PC-3 (cell line): Measurements from ENCODE around the gene ACTL8.

Experiments used
- EZH2 ChIP-seq: fragments of 300-600 bp; sonication (generic); IDR thresholded peaks from one replicate; pipeline ENCODE4 v1.6.1; 2017; ENCODE audit warnings: antibody characterized with exemption, mild to moderate bottlenecking, low read length; ENCODE audit not compliant: unreplicated experiment
- EZH2phosphoT487 ChIP-seq: fragments of 300-600 bp; sonication (generic); IDR thresholded peaks from 2 replicates; pipeline ENCODE4 v1.6.1; 2018; ENCODE audit warnings: mild to moderate bottlenecking, antibody characterized with exemption, low read length, borderline replicate concordance
- TF ChIP-seq, protein P1 (sequence below): fragments of 300-600 bp; sonication (generic); conservative IDR thresholded peaks from 2 replicates; pipeline ENCODE4 v1.5.1; 2017; ENCODE audit warnings: antibody characterized with exemption, low read depth, mild to moderate bottlenecking, low read length

DNA sequence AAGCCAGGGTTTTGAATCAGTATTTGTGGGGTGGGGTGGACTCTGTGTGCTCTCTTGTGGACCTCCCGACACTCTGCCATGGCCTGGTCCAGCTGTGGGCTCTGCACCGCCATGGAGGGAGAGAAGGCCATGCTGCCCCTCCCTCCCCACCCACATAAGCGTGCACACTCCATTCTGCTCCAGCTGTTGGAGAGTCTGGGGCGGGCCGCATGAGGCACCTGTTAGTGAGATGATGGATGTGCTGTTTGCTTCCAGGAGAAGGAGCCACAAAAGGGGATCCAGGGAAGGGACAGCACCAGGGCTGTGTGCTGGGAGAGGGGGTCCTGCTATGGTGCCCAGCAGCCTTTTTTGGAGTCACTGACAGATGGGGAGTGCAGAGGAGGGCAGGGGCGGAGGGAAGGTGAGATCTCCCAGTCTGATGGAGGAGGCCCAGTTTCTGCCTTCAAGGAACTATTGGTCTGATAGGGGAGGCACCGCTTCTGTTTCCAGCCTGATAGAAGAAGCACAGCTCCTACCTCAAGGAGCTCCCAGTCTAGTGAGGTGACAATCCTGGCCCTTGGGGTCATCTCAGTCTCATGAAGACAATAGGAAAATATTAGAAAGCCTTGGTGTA lies 101.5 kb downstream of the ACTL8 start:
- TF ChIP-seq, protein P1, sequence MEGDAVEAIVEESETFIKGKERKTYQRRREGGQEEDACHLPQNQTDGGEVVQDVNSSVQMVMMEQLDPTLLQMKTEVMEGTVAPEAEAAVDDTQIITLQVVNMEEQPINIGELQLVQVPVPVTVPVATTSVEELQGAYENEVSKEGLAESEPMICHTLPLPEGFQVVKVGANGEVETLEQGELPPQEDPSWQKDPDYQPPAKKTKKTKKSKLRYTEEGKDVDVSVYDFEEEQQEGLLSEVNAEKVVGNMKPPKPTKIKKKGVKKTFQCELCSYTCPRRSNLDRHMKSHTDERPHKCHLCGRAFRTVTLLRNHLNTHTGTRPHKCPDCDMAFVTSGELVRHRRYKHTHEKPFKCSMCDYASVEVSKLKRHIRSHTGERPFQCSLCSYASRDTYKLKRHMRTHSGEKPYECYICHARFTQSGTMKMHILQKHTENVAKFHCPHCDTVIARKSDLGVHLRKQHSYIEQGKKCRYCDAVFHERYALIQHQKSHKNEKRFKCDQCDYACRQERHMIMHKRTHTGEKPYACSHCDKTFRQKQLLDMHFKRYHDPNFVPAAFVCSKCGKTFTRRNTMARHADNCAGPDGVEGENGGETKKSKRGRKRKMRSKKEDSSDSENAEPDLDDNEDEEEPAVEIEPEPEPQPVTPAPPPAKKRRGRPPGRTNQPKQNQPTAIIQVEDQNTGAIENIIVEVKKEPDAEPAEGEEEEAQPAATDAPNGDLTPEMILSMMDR: no peak
- TF ChIP-seq EZH2 (no peak), EZH2phosphoT487 (no peak)
